Liver (tissue), 3 donors: ENCODE results near the gene SEC24C.

Experiments used
- GABPA ChIP-seq, 2 donors: IDR thresholded peaks in 1 of 2; conservative IDR thresholded peaks in 1 of 2; 2 replicates each; pipeline ENCODE4 v1.6.1; 2016; ENCODE audit warnings: antibody characterized with exemption in 2 of 2, mild to moderate bottlenecking in 1 of 2, moderate library complexity in 1 of 2
- TF ChIP-seq, protein P1 (sequence below): fragments of 150-350 bp; IDR thresholded peaks from 2 replicates; pipeline ENCODE4 v1.5.1; 2017; ENCODE audit warnings: improper control_type of control experiment, low read depth, low read length; ENCODE audit not compliant: missing input control
- TF ChIP-seq, protein P2 (sequence below): IDR thresholded peaks from 2 replicates; pipeline ENCODE4 v1.6.1; 2016; ENCODE audit warnings: antibody characterized with exemption
- donor health status: healthy.
- donor health status: healthy.

DNA sequence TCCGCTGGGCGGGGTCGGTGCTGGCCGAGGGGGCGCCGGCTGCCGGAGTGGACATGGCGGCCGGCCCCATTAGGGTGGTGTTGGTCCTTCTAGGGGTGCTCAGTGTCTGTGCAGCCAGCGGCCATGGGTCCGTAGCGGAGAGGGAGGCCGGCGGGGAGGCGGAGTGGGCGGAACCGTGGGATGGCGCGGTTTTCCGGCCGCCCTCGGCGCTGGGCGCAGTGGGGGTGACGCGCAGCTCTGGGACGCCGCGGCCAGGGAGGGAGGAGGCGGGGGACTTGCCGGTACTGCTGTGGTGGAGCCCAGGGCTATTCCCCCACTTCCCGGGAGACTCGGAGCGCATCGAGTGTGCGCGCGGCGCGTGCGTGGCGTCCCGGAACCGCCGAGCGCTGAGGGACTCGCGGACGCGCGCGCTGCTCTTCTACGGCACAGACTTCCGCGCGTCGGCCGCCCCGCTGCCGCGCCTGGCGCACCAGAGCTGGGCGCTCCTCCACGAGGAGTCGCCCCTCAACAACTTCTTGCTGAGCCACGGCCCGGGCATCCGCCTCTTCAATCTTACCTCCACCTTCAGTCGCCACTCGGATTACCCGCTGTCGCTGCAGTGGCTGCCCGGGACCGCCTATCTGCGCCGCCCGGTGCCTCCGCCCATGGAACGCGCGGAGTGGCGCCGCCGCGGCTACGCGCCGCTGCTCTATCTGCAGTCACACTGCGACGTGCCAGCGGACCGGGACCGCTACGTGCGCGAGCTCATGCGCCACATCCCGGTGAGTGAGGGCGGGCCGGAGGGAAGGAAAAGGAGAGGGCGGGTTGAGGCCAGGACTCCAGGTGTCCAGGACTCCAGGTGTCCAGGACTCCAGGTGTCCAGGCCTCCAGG is 28.3 kb downstream of the SEC24C start:
- TF ChIP-seq, protein P1, sequence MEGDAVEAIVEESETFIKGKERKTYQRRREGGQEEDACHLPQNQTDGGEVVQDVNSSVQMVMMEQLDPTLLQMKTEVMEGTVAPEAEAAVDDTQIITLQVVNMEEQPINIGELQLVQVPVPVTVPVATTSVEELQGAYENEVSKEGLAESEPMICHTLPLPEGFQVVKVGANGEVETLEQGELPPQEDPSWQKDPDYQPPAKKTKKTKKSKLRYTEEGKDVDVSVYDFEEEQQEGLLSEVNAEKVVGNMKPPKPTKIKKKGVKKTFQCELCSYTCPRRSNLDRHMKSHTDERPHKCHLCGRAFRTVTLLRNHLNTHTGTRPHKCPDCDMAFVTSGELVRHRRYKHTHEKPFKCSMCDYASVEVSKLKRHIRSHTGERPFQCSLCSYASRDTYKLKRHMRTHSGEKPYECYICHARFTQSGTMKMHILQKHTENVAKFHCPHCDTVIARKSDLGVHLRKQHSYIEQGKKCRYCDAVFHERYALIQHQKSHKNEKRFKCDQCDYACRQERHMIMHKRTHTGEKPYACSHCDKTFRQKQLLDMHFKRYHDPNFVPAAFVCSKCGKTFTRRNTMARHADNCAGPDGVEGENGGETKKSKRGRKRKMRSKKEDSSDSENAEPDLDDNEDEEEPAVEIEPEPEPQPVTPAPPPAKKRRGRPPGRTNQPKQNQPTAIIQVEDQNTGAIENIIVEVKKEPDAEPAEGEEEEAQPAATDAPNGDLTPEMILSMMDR = no peak
- TF ChIP-seq, protein P2, sequence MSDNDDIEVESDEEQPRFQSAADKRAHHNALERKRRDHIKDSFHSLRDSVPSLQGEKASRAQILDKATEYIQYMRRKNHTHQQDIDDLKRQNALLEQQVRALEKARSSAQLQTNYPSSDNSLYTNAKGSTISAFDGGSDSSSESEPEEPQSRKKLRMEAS = no peak
- TF ChIP-seq GABPA (IDR thresholded peaks at IDR 0.05 in 1 of 2, conservative IDR thresholded peaks at IDR 0.05 in 1 of 2) = no peak
